Activated naive CD4-positive, alpha-beta T cell treated with anti-CD3 and anti-CD28 coated beads, Interleukin-2, amount 50 U/mL, for 72 hours (primary cell): Measurements from ENCODE around the gene ERVW-1. TPM values are rescaled to one million over a fixed set of nuclear protein-coding genes. Genes with fewer than 3 reads are reported as not detected.
"Not testable (repeated sequence)": the region's sequence is repeated elsewhere in the genome, so short reads cannot be mapped to it uniquely, and the experiment has no call there.

ENCODE experiments used
- ATAC-seq, 2 donors: fragments of 150-1000 bp; cut with Tn5 transposase; 2 replicates each; pipeline ENCODE4 v1.10.0; 2021; ENCODE audit warnings: mild to moderate bottlenecking in 2 of 2, moderate library complexity in 2 of 2
- DNase-seq, 2 donors: peaks; one replicate each; pipeline ENCODE4 v3.0.0; 2021 to 2022; ENCODE audit warnings: low spot score in 2 of 2
- H3K27ac Mint-ChIP-seq, 2 donors: one replicate each; pipeline ENCODE4 v1.8.0; 2022; ENCODE audit warnings: mild to moderate bottlenecking in 2 of 2, mixed read lengths in 2 of 2
- H3K36me3 Mint-ChIP-seq, 2 donors: one replicate each; pipeline ENCODE4 v1.8.0; 2022; ENCODE audit warnings: mixed read lengths in 2 of 2
- H3K9me3 Mint-ChIP-seq, 2 donors: one replicate each; pipeline ENCODE4 v1.8.0; 2022; ENCODE audit warnings: mixed read lengths in 2 of 2
- total RNA-seq, 2 donors: library from RNA; stranded (reverse); gene quantifications; one replicate each; pipeline ENCODE4 v1.2.3, GENCODE V29; 2022

ERVW-1 gene
- total RNA-seq, 2 donors from 2014 or later: 0.23 TPM; not detected in 1

- ATAC-seq: no peak
- Mint-ChIP-seq H3K9me3 (no peaks in the 10 kb centered on the region), H3K27ac (no peak overlapping the region), H3K36me3 (no peaks in the 10 kb centered on the region)
- no peak for DNase-seq
Measured at GRCh38 chr7:92478711-92479110, 965 bp upstream of the ERVW-1 start.

- Mint-ChIP-seq H3K9me3 (no peaks in the 10 kb centered on the region), H3K27ac (no peak overlapping the region), H3K36me3 (no peaks in the 10 kb centered on the region)
- no peak for DNase-seq
- no peak for ATAC-seq
Measured at GRCh38 chr7:92478095-92478494, 349 bp upstream of the ERVW-1 start.

- DNase-seq, H3K27ac Mint-ChIP-seq, ATAC-seq, H3K36me3 Mint-ChIP-seq, H3K9me3 Mint-ChIP-seq: not testable (repeated sequence)
Measured at GRCh38 chr7:92475851-92476590, 1.7 kb downstream of the ERVW-1 start.

- not testable (repeated sequence) for ATAC-seq, H3K27ac Mint-ChIP-seq, H3K9me3 Mint-ChIP-seq, DNase-seq, H3K36me3 Mint-ChIP-seq
Measured at GRCh38 chr7:92475261-92475770, 2.4 kb downstream of the ERVW-1 start.

- not testable (repeated sequence) for H3K27ac Mint-ChIP-seq, H3K9me3 Mint-ChIP-seq, DNase-seq, ATAC-seq, H3K36me3 Mint-ChIP-seq
Measured at GRCh38 chr7:92473989-92474388, 3.8 kb downstream of the ERVW-1 start.

GRCh38 chr7:92468589-92468988, 9.2 kb downstream of the ERVW-1 start:
- not testable (repeated sequence) for H3K27ac Mint-ChIP-seq, DNase-seq, ATAC-seq, H3K9me3 Mint-ChIP-seq
- H3K36me3 Mint-ChIP-seq: peaks cover 16 to 21% of the 10 kb centered on the region in 2 donors

GRCh38 chr7:92466682-92467081, 11.1 kb downstream of the ERVW-1 start:
- ATAC-seq (no peak), DNase-seq (no peak)
- Mint-ChIP-seq H3K9me3 (peaks cover 3% of the 10 kb centered on the region in 2 donors), H3K27ac (no peak overlapping the region), H3K36me3 (peaks cover 16 to 21% of the 10 kb centered on the region in 2 donors)

- Mint-ChIP-seq H3K27ac (no peak overlapping the region), H3K9me3 (peaks cover 3% of the 10 kb centered on the region in 2 donors), H3K36me3 (peaks cover 16 to 21% of the 10 kb centered on the region in 2 donors)
- ATAC-seq (no peak), DNase-seq (no peak)
Measured at GRCh38 chr7:92464515-92464914, 13.2 kb downstream of the ERVW-1 start.

- no peaks in the 10 kb centered on the region for H3K9me3 Mint-ChIP-seq
- H3K27ac Mint-ChIP-seq: no peak overlapping the region
- ATAC-seq (no peak), DNase-seq (no peak)
- H3K36me3 Mint-ChIP-seq: peaks cover 3% of the 10 kb centered on the region in 2 donors
Measured at GRCh38 chr7:92462560-92462959, 15.2 kb downstream of the ERVW-1 start.

GRCh38 chr7:92461027-92462003, 16.4 kb downstream of the ERVW-1 start:
- Mint-ChIP-seq H3K27ac (no peak overlapping the region), H3K36me3 (no peaks in the 10 kb centered on the region), H3K9me3 (no peaks in the 10 kb centered on the region)
- ATAC-seq (peak; percentile 48 to 65), DNase-seq (peak in 1 of 2 donors; percentile 24)

GRCh38 chr7:92460510-92460909, 17.2 kb downstream of the ERVW-1 start:
- Mint-ChIP-seq H3K36me3 (no peaks in the 10 kb centered on the region), H3K9me3 (no peaks in the 10 kb centered on the region), H3K27ac (no peak overlapping the region)
- ATAC-seq: no peak
- no peak for DNase-seq

GRCh38 chr7:92460109-92460508, 17.6 kb downstream of the ERVW-1 start:
- Mint-ChIP-seq H3K36me3 (no peaks in the 10 kb centered on the region), H3K9me3 (no peaks in the 10 kb centered on the region), H3K27ac (no peak overlapping the region)
- ATAC-seq: no peak
- no peak for DNase-seq

- ATAC-seq (no peak), DNase-seq (no peak)
- no peaks in the 10 kb centered on the region for H3K36me3 Mint-ChIP-seq
- no peaks in the 10 kb centered on the region for H3K9me3 Mint-ChIP-seq
- no peak overlapping the region for H3K27ac Mint-ChIP-seq
Measured at GRCh38 chr7:92456236-92456635, 21.5 kb downstream of the ERVW-1 start.

GRCh38 chr7:92451645-92452044, 26.1 kb downstream of the ERVW-1 start:
- DNase-seq: no peak
- Mint-ChIP-seq H3K9me3 (no peaks in the 10 kb centered on the region), H3K27ac (no peak overlapping the region), H3K36me3 (peaks cover 6 to 15% of the 10 kb centered on the region in 2 donors)
- no peak for ATAC-seq

- Mint-ChIP-seq H3K36me3 (peaks cover 6 to 15% of the 10 kb centered on the region in 2 donors), H3K9me3 (no peaks in the 10 kb centered on the region), H3K27ac (peak overlapping the region; percentile 93)
- peak; percentile 23 to 58 for ATAC-seq
- peak in 1 of 2 donors; percentile 55 for DNase-seq
Measured at GRCh38 chr7:92448205-92448747, 29.5 kb downstream of the ERVW-1 start.

GRCh38 chr7:92447345-92448204, 30.2 kb downstream of the ERVW-1 start, which contains the start of gene GATAD1:
Gene GATAD1, plus strand, starts transcription at chr7:92447482. Its CDS starts 248 bp downstream, at chr7:92447730.
- ATAC-seq (peak; percentile 87 to 92), DNase-seq (peak; percentile 83 to 90)
- Mint-ChIP-seq H3K27ac (peak within 1 kb of the TSS; percentile 93), H3K36me3 (peaks cover 6 to 15% of the 10 kb centered on the region in 2 donors), H3K9me3 (no peaks in the 10 kb centered on the region)
